ENCODE measurements around the gene PPP1R2.

- TF ChIP-seq CTCF (IDR thresholded peaks at IDR 0.05; ENCODE audit: poor library complexity, severe bottlenecking) (no peak), POLR2AphosphoS5 (IDR thresholded peaks at IDR 0.05) (no peak), MXI1 (conservative IDR thresholded peaks at IDR 0.05; ENCODE audit: poor library complexity, severe bottlenecking) (no peak), RAD21 (conservative IDR thresholded peaks at IDR 0.05) (no peak), EZH2 (IDR thresholded peaks at IDR 0.05; ENCODE audit: borderline replicate concordance, insufficient read depth, low read length, poor library complexity, severe bottlenecking) (no peak), SMC3 (conservative IDR thresholded peaks at IDR 0.05; ENCODE audit: poor library complexity) (no peak), TAF1 (IDR thresholded peaks at IDR 0.05; ENCODE audit: low read depth) (no peak), EP300 (conservative IDR thresholded peaks at IDR 0.05; ENCODE audit: poor library complexity, severe bottlenecking) (no peak)
- TF ChIP-seq, protein P1, sequence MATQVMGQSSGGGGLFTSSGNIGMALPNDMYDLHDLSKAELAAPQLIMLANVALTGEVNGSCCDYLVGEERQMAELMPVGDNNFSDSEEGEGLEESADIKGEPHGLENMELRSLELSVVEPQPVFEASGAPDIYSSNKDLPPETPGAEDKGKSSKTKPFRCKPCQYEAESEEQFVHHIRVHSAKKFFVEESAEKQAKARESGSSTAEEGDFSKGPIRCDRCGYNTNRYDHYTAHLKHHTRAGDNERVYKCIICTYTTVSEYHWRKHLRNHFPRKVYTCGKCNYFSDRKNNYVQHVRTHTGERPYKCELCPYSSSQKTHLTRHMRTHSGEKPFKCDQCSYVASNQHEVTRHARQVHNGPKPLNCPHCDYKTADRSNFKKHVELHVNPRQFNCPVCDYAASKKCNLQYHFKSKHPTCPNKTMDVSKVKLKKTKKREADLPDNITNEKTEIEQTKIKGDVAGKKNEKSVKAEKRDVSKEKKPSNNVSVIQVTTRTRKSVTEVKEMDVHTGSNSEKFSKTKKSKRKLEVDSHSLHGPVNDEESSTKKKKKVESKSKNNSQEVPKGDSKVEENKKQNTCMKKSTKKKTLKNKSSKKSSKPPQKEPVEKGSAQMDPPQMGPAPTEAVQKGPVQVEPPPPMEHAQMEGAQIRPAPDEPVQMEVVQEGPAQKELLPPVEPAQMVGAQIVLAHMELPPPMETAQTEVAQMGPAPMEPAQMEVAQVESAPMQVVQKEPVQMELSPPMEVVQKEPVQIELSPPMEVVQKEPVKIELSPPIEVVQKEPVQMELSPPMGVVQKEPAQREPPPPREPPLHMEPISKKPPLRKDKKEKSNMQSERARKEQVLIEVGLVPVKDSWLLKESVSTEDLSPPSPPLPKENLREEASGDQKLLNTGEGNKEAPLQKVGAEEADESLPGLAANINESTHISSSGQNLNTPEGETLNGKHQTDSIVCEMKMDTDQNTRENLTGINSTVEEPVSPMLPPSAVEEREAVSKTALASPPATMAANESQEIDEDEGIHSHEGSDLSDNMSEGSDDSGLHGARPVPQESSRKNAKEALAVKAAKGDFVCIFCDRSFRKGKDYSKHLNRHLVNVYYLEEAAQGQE (IDR thresholded peaks at IDR 0.05; ENCODE audit: borderline replicate concordance), result no peak
Observed at GRCh38 chr3:195475614-195476013, 67.5 kb downstream of the PPP1R2 start.
